Gastroesophageal sphincter (tissue), 4 donors: Measurements from ENCODE around the gene TOB1. TPM values are rescaled to one million over a fixed set of nuclear protein-coding genes. Genes with fewer than 3 reads are reported as not detected.

Experiments used
- ATAC-seq: fragments of 150-250 bp; one replicate; pipeline ENCODE4 v1.9.1; 2016; ENCODE audit warnings: mild to moderate bottlenecking, moderate library complexity
- H3K27ac ChIP-seq, 4 donors: fragments of 200-600 bp; sonication (generic) in 3 of 4; 1 replicate in 3 of 4; 2 replicates in 1 of 4; pipeline ENCODE4 v1.5.1; 2016 to 2019
- H3K27me3 ChIP-seq: fragments of 200-600 bp; sonication (generic); one replicate; pipeline ENCODE4 v1.5.1; 2019
- H3K36me3 ChIP-seq, 2 donors: fragments of 200-600 bp; sonication (generic); one replicate each; pipeline ENCODE4 v1.5.1; 2019; ENCODE audit warnings: control low read depth in 1 of 2
- H3K4me1 ChIP-seq, 3 donors: fragments of 200-600 bp; sonication (generic); 1 replicate in 2 of 3; 2 replicates in 1 of 3; pipeline ENCODE4 v1.5.1; 2016 to 2019; ENCODE audit warnings: control low read depth in 2 of 3
- H3K4me3 ChIP-seq, 2 donors: fragments of 200-600 bp; sonication (generic); one replicate each; pipeline ENCODE4 v1.5.1; 2019; ENCODE audit warnings: mild to moderate bottlenecking in 1 of 2, moderate library complexity in 1 of 2
- H3K9me3 ChIP-seq, 3 donors: fragments of 200-600 bp; sonication (generic); one replicate each; pipeline ENCODE4 v1.5.1; 2017 to 2019; ENCODE audit warnings: control low read depth in 2 of 3
- EP300 ChIP-seq: sonication (generic); formaldehyde crosslinking; IDR thresholded peaks from one replicate; pipeline ENCODE4 v1.6.1; 2017; ENCODE audit warnings: antibody characterized with exemption, mild to moderate bottlenecking
- POLR2A ChIP-seq, 2 donors: fragments of 450-650 bp; IDR thresholded peaks; one replicate each; pipeline ENCODE4 v1.6.1; 2017; ENCODE audit warnings: antibody characterized with exemption in 2 of 2, mild to moderate bottlenecking in 2 of 2, moderate library complexity in 1 of 2
- POLR2AphosphoS5 ChIP-seq: sonication (generic); formaldehyde crosslinking; IDR thresholded peaks from one replicate; pipeline ENCODE4 v1.6.1; 2017; ENCODE audit warnings: antibody characterized with exemption
- WGBS, 2 donors: methylation state at CpG; one replicate each; pipeline ENCODE4 v1.1.5; 2018; ENCODE audit warnings: low coverage in 1 of 2; 5-methylcytosine and 5-hydroxymethylcytosine counted together
- total RNA-seq, 4 donors: library from RNA; depleted of rRNA; stranded (reverse); fragments of >200 nt; gene quantifications; one replicate each; pipeline ENCODE4 v1.1.0, GENCODE V29; 2016
- TF ChIP-seq, protein P1 (sequence below), 4 experiments: fragments of 200-600 bp in 2 of 4; fragments of 450-650 bp in 2 of 4; sonication (generic) in 1 of 4; IDR thresholded peaks; one replicate each; pipeline ENCODE4 v1.5.1; 2017 to 2019; ENCODE audit warnings: antibody characterized with exemption in 4 of 4, mild to moderate bottlenecking in 2 of 4, moderate library complexity in 2 of 4

The TOB1 gene
- total RNA-seq, 4 donors from 2014 or later, result 27.8 to 47.2 (median 29.6) TPM

DNA sequence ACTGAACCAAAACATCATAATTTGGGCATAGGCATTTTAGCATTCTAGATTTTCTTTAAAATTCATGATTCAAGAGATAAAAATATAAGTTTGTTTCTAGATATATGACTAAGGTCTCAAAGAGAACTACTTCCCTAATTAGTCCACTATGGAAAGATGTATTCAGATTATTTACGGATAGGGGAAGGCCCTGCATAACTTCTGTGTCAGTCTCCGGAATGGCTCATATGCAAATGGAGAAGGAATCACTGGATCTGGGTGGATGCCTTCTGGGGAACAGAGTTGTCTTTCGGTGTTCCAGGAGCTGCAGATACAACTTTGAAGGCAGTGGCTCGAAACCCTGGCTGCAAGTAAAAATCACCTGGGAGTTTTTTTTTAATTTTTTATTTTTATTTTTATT, 47.9 kb downstream of the TOB1 start:
- no peak for TF ChIP-seq POLR2A (IDR thresholded peaks at IDR 0.05)
- no peak for TF ChIP-seq POLR2AphosphoS5
- TF ChIP-seq, protein P1, sequence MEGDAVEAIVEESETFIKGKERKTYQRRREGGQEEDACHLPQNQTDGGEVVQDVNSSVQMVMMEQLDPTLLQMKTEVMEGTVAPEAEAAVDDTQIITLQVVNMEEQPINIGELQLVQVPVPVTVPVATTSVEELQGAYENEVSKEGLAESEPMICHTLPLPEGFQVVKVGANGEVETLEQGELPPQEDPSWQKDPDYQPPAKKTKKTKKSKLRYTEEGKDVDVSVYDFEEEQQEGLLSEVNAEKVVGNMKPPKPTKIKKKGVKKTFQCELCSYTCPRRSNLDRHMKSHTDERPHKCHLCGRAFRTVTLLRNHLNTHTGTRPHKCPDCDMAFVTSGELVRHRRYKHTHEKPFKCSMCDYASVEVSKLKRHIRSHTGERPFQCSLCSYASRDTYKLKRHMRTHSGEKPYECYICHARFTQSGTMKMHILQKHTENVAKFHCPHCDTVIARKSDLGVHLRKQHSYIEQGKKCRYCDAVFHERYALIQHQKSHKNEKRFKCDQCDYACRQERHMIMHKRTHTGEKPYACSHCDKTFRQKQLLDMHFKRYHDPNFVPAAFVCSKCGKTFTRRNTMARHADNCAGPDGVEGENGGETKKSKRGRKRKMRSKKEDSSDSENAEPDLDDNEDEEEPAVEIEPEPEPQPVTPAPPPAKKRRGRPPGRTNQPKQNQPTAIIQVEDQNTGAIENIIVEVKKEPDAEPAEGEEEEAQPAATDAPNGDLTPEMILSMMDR (IDR thresholded peaks at IDR 0.05), result no peak
- no peak for TF ChIP-seq EP300
- WGBS, 2 donors, result 83 to 85% methylated on average over 3 to 4 of the region's 4 CpGs
- H3K4me1 ChIP-seq, result peaks cover 0 to 8% (median 0%) of the 10 kb centered on the region in 3 donors
- no peak overlapping the region for H3K27ac ChIP-seq
- no peaks in the 10 kb centered on the region for H3K27me3 ChIP-seq
- H3K36me3 ChIP-seq, result no peaks in the 10 kb centered on the region
- no peak for ATAC-seq
- H3K4me3 ChIP-seq, result no peak overlapping the region
- H3K9me3 ChIP-seq, result peaks cover 0 to 7% (median 0%) of the 10 kb centered on the region in 3 donors

- no peak for TF ChIP-seq EP300
- TF ChIP-seq POLR2A (IDR thresholded peaks at IDR 0.05), result no peak
- TF ChIP-seq, protein P1 (IDR thresholded peaks at IDR 0.05), result no peak
- no peak for TF ChIP-seq POLR2AphosphoS5
- no peaks in the 10 kb centered on the region for H3K27me3 ChIP-seq
- H3K27ac ChIP-seq, result no peak overlapping the region
- H3K9me3 ChIP-seq, result peaks cover 0 to 3% (median 0%) of the 10 kb centered on the region in 3 donors
- H3K4me3 ChIP-seq, result no peak overlapping the region
- WGBS, 2 donors, result 51 to 88% methylated on average over 4 to 5 of the region's 7 CpGs
- H3K4me1 ChIP-seq, result peaks cover 0 to 8% (median 0%) of the 10 kb centered on the region in 3 donors
- no peak for ATAC-seq
- no peaks in the 10 kb centered on the region for H3K36me3 ChIP-seq
Observed at GRCh38 chr17:50817838-50818237, 48.3 kb downstream of the TOB1 start.

GRCh38 chr17:50816771-50817751, 49.1 kb downstream of the TOB1 start:
- no peaks in the 10 kb centered on the region for H3K36me3 ChIP-seq
- peaks cover 0 to 8% (median 0%) of the 10 kb centered on the region in 3 donors for H3K4me1 ChIP-seq
- no peaks in the 10 kb centered on the region for H3K9me3 ChIP-seq
- TF ChIP-seq, protein P1 (IDR thresholded peaks at IDR 0.05), result peak; percentile 57 to 79 (median 59)
- no peak for TF ChIP-seq EP300
- 27 to 43% methylated on average over 2 to 3 of the region's 27 CpGs for WGBS, 2 donors
- H3K27ac ChIP-seq, result no peak overlapping the region
- H3K4me3 ChIP-seq, result no peak overlapping the region
- H3K27me3 ChIP-seq, result no peaks in the 10 kb centered on the region
- ATAC-seq, result peak; percentile 41

DNA sequence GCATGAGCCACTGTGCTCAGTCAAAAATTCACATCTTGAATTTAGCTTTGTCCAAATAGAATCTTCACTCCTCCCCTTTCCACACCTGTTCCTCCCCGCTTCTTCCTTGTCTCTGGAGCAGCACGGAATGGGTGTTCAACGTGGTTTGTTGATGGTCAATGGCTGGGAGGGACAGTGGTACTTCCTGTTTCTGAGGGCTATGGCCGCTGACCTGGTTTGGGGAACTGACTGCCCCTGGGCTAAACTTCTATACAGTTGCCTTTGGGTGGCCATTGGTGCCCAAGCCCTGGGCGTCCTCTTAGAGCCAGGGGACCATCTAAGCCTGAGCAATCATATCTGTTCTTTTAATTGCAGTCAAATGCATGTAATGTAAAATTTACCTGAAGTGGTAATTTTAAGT, 49.9 kb downstream of the TOB1 start:
- Histone ChIP-seq H3K36me3 (no peaks in the 10 kb centered on the region), H3K27me3 (no peaks in the 10 kb centered on the region), H3K4me1 (peaks cover 0 to 8% (median 0%) of the 10 kb centered on the region in 3 donors), H3K27ac (no peak overlapping the region), H3K9me3 (no peaks in the 10 kb centered on the region), H3K4me3 (no peak overlapping the region)
- ATAC-seq, result no peak
- WGBS, 2 donors, result 79 to 83% methylated on average over 4 to 5 of the region's 5 CpGs
- TF ChIP-seq POLR2AphosphoS5 (no peak), POLR2A (IDR thresholded peaks at IDR 0.05) (no peak), EP300 (no peak)
- TF ChIP-seq, protein P1 (IDR thresholded peaks at IDR 0.05), result no peak
